Omental fat pad (tissue), 4 donors: Measurements from ENCODE around the gene C9orf43. TPM values are rescaled to one million over a fixed set of nuclear protein-coding genes. Genes with fewer than 3 reads are reported as not detected.

ENCODE experiments used
- ATAC-seq: fragments of 150-250 bp; one replicate; pipeline ENCODE4 v1.9.1; 2016; ENCODE audit warnings: mild to moderate bottlenecking, moderate library complexity; ENCODE audit not compliant: low FRiP score
- DNase-seq: peaks from one replicate; pipeline ENCODE4 v3.0.0-alpha.2; 2019; ENCODE audit warnings: low spot score
- CTCF ChIP-seq, 3 donors: fragments of 450-650 bp; IDR thresholded peaks; one replicate each; pipeline ENCODE4 v1.5.1; 2016 to 2017; ENCODE audit warnings: antibody characterized with exemption in 3 of 3, mild to moderate bottlenecking in 3 of 3, moderate library complexity in 2 of 3
- total RNA-seq, 4 donors: library from RNA; depleted of rRNA; stranded (reverse); fragments of >200 nt; gene quantifications; one replicate each; pipeline ENCODE4 v1.1.0, GENCODE V29; 2016

The C9orf43 gene
- total RNA-seq, 4 donors from 2014 or later, result 0.37 to 0.96 (median 0.53) TPM

GRCh38 chr9:113386571-113387393, 23.8 kb upstream of the C9orf43 start:
- DNase-seq (no peak), ATAC-seq (no peak)
- no peak for TF ChIP-seq CTCF (IDR thresholded peaks at IDR 0.05)

DNA sequence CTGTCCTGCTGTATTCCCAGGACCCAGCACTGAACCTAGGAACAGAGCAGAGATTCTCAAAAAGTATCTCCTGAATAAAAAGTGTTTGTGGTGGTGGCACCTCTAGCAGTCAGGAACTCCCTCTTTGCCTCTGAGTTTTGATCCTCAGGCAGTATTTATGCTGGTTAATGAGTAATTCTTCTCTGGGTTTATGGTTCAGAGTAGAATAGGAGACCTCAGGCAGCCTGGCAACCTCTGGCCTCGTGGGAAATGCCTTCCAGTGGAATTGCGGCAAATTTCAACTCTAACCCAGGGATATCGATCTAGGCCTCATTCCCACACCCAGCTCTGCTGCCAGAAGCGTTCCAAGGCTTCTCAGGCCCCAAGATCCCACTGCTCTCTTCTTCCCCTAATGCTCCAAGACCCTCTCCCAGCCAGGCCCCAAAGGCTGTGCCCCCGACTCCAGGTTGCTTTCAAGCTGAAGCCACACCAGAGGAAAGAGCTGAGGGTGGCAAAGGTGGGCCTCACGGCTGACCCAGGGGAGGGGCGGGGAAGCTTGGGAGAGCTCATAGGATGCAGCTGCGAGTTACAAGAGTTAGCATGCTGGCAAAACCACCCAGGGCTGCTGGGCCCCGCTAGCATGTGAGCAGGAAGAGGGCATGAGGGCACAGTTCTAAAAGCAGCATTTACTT, 22.9 kb upstream of the C9orf43 start:
- DNase-seq, result no peak
- no peak for ATAC-seq
- no peak for TF ChIP-seq CTCF (IDR thresholded peaks at IDR 0.05)

GRCh38 chr9:113388833-113389232, 21.7 kb upstream of the C9orf43 start:
- ATAC-seq, result no peak
- no peak for DNase-seq
- no peak for TF ChIP-seq CTCF (IDR thresholded peaks at IDR 0.05)

- DNase-seq (no peak), ATAC-seq (no peak)
- no peak for TF ChIP-seq CTCF (IDR thresholded peaks at IDR 0.05)
Observed at GRCh38 chr9:113389451-113389850, 21.1 kb upstream of the C9orf43 start.

DNA sequence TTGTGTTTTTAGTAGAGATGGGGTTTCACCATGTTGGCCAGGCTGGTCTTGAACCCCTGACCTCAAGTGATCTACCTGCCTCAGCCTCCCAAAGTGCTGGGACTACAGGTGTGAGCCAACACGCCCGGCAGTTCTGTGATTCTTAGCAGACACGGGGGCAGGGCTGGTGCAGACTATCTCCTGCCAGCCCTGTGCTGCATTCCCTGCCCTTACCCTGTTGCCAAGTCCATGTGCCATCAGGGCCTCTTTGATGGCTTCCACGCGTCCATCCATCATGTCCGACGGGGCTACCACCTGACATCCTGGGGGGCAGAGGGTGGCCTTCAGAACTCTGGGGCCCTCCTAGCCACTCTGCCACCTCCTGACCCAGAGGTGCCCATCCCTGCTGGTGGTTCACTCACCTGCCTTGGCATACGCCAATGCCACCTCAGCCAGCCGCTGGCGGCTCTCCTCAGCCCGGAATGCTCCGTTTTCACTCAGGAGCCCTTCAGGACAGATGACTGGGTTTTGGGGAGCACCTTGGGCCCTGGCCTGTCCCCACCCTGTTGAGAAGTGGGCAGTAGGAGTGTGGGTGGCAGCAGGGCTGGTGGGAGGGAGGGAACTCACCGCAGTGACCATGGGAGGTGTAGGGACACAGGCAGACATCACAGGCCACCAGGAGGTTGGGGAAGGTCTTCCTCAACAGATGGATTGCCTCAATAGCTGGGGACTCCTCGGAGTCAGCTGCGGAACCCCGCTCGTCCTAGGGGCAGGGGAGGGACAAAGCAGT, 20.2 kb upstream of the C9orf43 start:
- DNase-seq (no peak), ATAC-seq (no peak)
- TF ChIP-seq CTCF (IDR thresholded peaks at IDR 0.05), result no peak

- DNase-seq (no peak), ATAC-seq (no peak)
- no peak for TF ChIP-seq CTCF (IDR thresholded peaks at IDR 0.05)
Observed at GRCh38 chr9:113391917-113392316, 18.6 kb upstream of the C9orf43 start.
